Kidney epithelial cell (primary cell): ENCODE data around the gene CHD5. TPM values are rescaled to one million over a fixed set of nuclear protein-coding genes. Genes with fewer than 3 reads are reported as not detected.

ENCODE experiments used
- DNase-seq: peaks from one replicate; pipeline ENCODE4 v3.0.0-alpha.2; 2010; ENCODE audit warnings: low read depth
- H3K27me3 ChIP-seq: 2 replicates; pipeline ENCODE4 v1.6.0; 2011; ENCODE audit warnings: low read length; ENCODE audit not compliant: control insufficient read depth, insufficient read depth
- H3K36me3 ChIP-seq: 2 replicates; pipeline ENCODE4 v1.5.1; 2011; ENCODE audit warnings: low read length; ENCODE audit not compliant: control insufficient read depth, insufficient read depth
- H3K4me3 ChIP-seq: 2 replicates; pipeline ENCODE4 v1.5.1; 2011; ENCODE audit warnings: low read depth, mild to moderate bottlenecking, control low read depth, low read length
- CTCF ChIP-seq: IDR thresholded peaks from 2 replicates; pipeline ENCODE4 v1.5.1; 2011; ENCODE audit warnings: mild to moderate bottlenecking, moderate library complexity, low read length, control low read depth, inconsistent platforms; ENCODE audit not compliant: insufficient read depth, poor library complexity, severe bottlenecking
- total RNA-seq: library from RNA; depleted of rRNA; stranded (reverse); fragments of >200 nt; gene quantifications from 2 replicates; pipeline ENCODE4 v1.2.3, GENCODE V29; 2015

The CHD5 gene
- total RNA-seq, 1 donor from 2014 or later = 0.08 TPM

- DNase-seq = no peak
- no peak for TF ChIP-seq CTCF
- Histone ChIP-seq H3K4me3 (peak overlapping the region; percentile 67), H3K36me3 (no peaks in the 10 kb centered on the region), H3K27me3 (no peaks in the 10 kb centered on the region)
These were observed 26.4 kb upstream of the CHD5 start for GRCh38 chr1:6206520-6206855.

DNA sequence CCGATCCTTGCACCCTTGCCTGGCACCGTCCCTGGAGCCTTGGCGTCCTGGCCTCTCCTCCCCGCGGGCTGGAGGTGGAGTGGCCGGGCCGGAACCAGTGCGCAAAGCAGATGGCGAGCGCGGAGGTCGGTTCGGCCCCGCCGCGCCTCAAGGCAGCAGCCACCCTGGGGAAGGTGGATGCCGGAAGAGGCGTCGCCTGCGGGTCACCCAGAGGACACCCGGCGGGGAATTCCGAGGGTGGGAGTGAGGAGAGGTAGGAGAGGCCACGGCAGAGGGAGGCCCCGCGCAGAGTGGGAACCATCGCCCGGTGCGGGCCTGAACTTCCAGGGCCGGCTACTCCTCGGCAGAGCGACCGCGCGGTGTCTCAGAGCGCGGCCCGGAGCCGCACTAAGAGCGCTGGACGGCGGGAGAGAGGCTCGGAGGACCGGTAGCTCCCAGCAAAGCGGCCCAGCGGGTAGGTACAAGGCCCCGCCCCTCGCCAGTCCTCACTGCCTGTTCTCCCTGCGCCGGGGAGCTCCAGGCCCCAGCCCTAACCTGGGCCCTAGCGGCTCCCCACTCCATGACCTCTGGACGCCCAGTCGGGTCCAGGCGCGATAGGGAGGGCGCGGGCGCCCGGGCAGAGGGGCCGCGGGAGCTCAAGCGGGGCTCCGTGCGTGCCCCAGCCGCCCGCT lies 25.9 kb upstream of the CHD5 start, which contains the start of gene RNF207:
Gene RNF207, plus strand, starts transcription at position 271 of the 671 bp plus-strand sequence. CDS start 417 bp downstream, outside the sequence.
- DNase-seq = no peak
- Histone ChIP-seq H3K27me3 (no peaks in the 10 kb centered on the region), H3K4me3 (peak within 1 kb of the TSS; percentile 67), H3K36me3 (no peaks in the 10 kb centered on the region)
- TF ChIP-seq CTCF = no peak

- no peak overlapping the region for H3K4me3 ChIP-seq
- no peak for DNase-seq
- no peak for TF ChIP-seq CTCF
- H3K36me3 ChIP-seq = no peaks in the 10 kb centered on the region
- no peaks in the 10 kb centered on the region for H3K27me3 ChIP-seq
These were observed 22.1 kb upstream of the CHD5 start for GRCh38 chr1:6202256-6202655.

- peaks cover 1% of the 10 kb centered on the region for H3K36me3 ChIP-seq
- no peaks in the 10 kb centered on the region for H3K27me3 ChIP-seq
- no peak for DNase-seq
- peak overlapping the region; percentile 97 for H3K4me3 ChIP-seq
- TF ChIP-seq CTCF = no peak
These were observed 20.2 kb upstream of the CHD5 start for GRCh38 chr1:6200188-6200809.

DNA sequence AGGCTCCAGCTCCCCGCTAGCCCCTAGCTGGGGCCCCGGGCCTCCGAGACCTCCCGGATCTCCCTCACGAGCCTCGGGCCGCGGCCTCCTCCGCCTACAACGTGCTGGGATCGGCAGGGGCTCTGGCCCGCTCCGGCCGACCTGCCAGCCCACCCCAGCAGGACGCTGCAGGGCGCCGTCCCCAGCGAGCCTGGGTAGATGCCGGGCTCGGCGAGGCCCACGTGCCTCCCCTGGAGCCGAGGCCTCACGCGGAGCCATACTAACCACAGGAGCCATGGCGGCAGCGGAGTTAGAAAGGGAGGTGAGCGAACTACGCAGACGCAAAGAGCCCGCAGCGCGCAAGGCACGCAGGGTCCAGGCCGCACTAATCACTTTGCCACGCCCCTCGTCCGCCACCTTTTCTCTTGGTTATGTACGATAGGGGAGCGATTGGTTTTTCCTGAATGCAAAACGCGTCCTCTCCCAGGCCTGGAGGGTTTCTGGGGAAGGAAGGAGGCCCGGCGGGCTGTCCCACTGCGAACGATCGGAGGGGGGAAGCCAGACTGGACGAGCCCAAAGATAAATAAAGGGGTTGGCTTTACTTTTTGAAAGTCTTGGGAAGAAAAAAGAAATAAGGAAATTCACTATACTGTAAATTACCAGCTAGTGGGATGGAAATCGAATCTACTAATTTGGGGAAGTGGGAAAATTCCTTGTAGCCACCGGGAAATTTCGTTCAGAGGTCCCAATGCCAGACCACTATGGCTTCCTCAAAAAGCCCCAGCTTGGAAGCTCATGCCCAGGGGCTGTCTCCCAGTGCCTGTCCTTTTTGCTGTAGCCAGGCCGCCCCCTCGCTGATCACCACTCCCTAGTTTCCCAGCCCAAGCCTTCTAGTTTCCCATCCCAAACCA lies 19.4 kb upstream of the CHD5 start, which contains the start of gene RPL22:
Gene RPL22, minus strand, starts transcription at position 298 of the 890 bp plus-strand sequence. Its CDS starts 22 bp downstream, at position 276.
- DNase-seq = peak; percentile 97
- TF ChIP-seq CTCF = no peak
- Histone ChIP-seq H3K36me3 (peaks cover 1% of the 10 kb centered on the region), H3K27me3 (no peaks in the 10 kb centered on the region), H3K4me3 (peak within 1 kb of the TSS; percentile 97)
